ENCODE data around the gene SLC22A15.

DNA sequence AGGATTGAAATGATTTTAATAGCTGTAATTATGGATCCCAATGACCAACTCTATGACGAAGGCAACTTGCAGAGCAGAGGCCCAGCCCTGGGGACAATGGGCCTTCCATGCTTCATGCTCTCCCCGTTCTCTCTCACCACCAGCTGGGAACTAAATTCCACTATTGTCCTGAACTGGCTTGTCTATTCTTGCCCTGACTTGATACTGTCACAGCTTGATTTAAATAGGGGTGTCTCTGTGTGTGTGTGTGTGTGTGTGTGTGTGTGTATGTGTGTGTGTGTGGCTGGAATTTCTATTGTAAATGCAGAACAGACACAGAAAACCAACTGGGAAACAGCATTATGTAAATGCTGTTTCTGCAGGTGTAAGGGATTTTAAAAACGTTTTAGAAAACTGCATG lies 57.0 kb downstream of the SLC22A15 start:
- TF ChIP-seq CTCF (IDR thresholded peaks at IDR 0.05): no peak
- no peak for TF ChIP-seq POLR2A (IDR thresholded peaks at IDR 0.05)
- TF ChIP-seq POLR2AphosphoS5 (IDR thresholded peaks at IDR 0.05): no peak
- no peak for TF ChIP-seq EP300 (IDR thresholded peaks at IDR 0.05)

Data from suprapubic skin (tissue), 4 donors.